IMR-90 (cell line): Measurements from ENCODE around the gene RERE. TPM values are rescaled to one million over a fixed set of nuclear protein-coding genes. Genes with fewer than 3 reads are reported as not detected.

Source experiments
- ATAC-seq: fragments of 200-7000 bp; cut with Tn5 transposase; 2 replicates; pipeline ENCODE4 v1.9.1; 2020; ENCODE audit warnings: low read depth, mild to moderate bottlenecking, moderate library complexity
- BruUV-seq: library from RNA; stranded (reverse); fragments of 400-500 nt; replicated peaks from 2 replicates; lab custom pipeline; 2021; lab: Mats Ljungman, UMichigan
- CTCF ChIA-PET: fragments of 300-600 bp; formaldehyde crosslinking; extraction: SDS; loops from one replicate; lab custom pipeline; 2021; ENCODE audit warnings: antibody characterized with exemption; lab: Yijun Ruan, JAX
- POLR2A ChIA-PET: fragments of 300-600 bp; sonication (Branson Sonifier 250); formaldehyde crosslinking; loops from one replicate; lab custom pipeline; 2022; ENCODE audit warnings: antibody characterized with exemption; ENCODE audit not compliant: unreplicated experiment; lab: Charles Lee
- DNase-seq: peaks from one replicate; pipeline ENCODE4 v3.0.0; 2013
- H2AFZ ChIP-seq: replicated peaks from 2 replicates; pipeline ENCODE3; 2013; ENCODE audit warnings: low read length, mild to moderate bottlenecking; ENCODE audit not compliant: poor library complexity
- H2AK5ac ChIP-seq: 2 replicates; pipeline ENCODE4 v1.6.1; 2013; ENCODE audit warnings: low read depth, low read length, inconsistent platforms
- H2AK9ac ChIP-seq: replicated peaks from 2 replicates; pipeline ENCODE3; 2013; ENCODE audit warnings: mild to moderate bottlenecking, low read depth, low read length, moderate library complexity; ENCODE audit not compliant: poor library complexity
- H2BK120ac ChIP-seq: 2 replicates; pipeline ENCODE4 v1.6.1; 2013; ENCODE audit warnings: low read depth, low read length, inconsistent platforms
- H2BK15ac ChIP-seq: 3 replicates; pipeline ENCODE4 v1.6.1; 2013; ENCODE audit warnings: low read depth, low read length, inconsistent platforms
- H2BK20ac ChIP-seq: 2 replicates; pipeline ENCODE4 v1.6.1; 2013; ENCODE audit warnings: low read depth, mild to moderate bottlenecking, inconsistent platforms, low read length, moderate library complexity
- H2BK5ac ChIP-seq: 2 replicates; pipeline ENCODE4 v1.6.1; 2013; ENCODE audit warnings: mild to moderate bottlenecking, low read depth, low read length, inconsistent platforms; ENCODE audit not compliant: poor library complexity, severe bottlenecking
- H3K14ac ChIP-seq: replicated peaks from 2 replicates; pipeline ENCODE4 v1.6.1; 2013; ENCODE audit warnings: low read depth, low read length, inconsistent platforms
- H3K18ac ChIP-seq: 2 replicates; pipeline ENCODE4 v1.6.1; 2013; ENCODE audit warnings: low read depth, low read length, control low read depth
- H3K23ac ChIP-seq: 2 replicates; pipeline ENCODE4 v1.6.1; 2013; ENCODE audit warnings: low read depth, low read length, inconsistent platforms
- H3K27ac ChIP-seq: 2 replicates; pipeline ENCODE4 v1.5.1; 2013; ENCODE audit warnings: mild to moderate bottlenecking, control low read depth, low read length; ENCODE audit not compliant: insufficient read depth
- H3K27me3 ChIP-seq: 2 replicates; pipeline ENCODE4 v1.6.1; 2013; ENCODE audit warnings: low read length; ENCODE audit not compliant: control insufficient read depth, insufficient read depth
- H3K36me3 ChIP-seq: 2 replicates; pipeline ENCODE4 v1.6.1; 2013; ENCODE audit warnings: low read length, mixed read lengths; ENCODE audit not compliant: control insufficient read depth, insufficient read depth
- H3K4ac ChIP-seq: 2 replicates; pipeline ENCODE4 v1.6.1; 2013; ENCODE audit warnings: low read depth, low read length, inconsistent platforms
- H3K4me1 ChIP-seq: 2 replicates; pipeline ENCODE4 v1.6.1; 2013; ENCODE audit warnings: low read length, mixed read lengths; ENCODE audit not compliant: control insufficient read depth, insufficient read depth
- H3K4me2 ChIP-seq: 2 replicates; pipeline ENCODE4 v1.6.1; 2013; ENCODE audit warnings: low read depth, mild to moderate bottlenecking, control low read depth, low read length, moderate library complexity
- H3K4me3 ChIP-seq: 2 replicates; pipeline ENCODE4 v1.5.1; 2013; ENCODE audit warnings: low read depth, mild to moderate bottlenecking, control low read depth, low read length, moderate library complexity; ENCODE audit not compliant: insufficient read depth
- H3K56ac ChIP-seq: 2 replicates; pipeline ENCODE4 v1.6.1; 2013; ENCODE audit warnings: low read length, inconsistent platforms; ENCODE audit not compliant: insufficient read depth; ENCODE audit errors: extremely low read depth
- H3K79me1 ChIP-seq, 2 experiments: 2 replicates each; pipeline ENCODE4 v1.6.1; 2013; ENCODE audit warnings: low read length in 2 of 2, inconsistent platforms in 1 of 2, low read depth in 1 of 2
- H3K9ac ChIP-seq: 2 replicates; pipeline ENCODE4 v1.6.1; 2013; ENCODE audit warnings: low read depth, low read length, control low read depth
- H3K9me1 ChIP-seq: 2 replicates; pipeline ENCODE4 v1.6.1; 2013; ENCODE audit warnings: low read length, inconsistent platforms; ENCODE audit not compliant: insufficient read depth
- H3K9me3 ChIP-seq: 2 replicates; pipeline ENCODE4 v1.6.1; 2013; ENCODE audit warnings: low read length; ENCODE audit not compliant: control insufficient read depth, insufficient read depth
- H4K20me1 ChIP-seq: 2 replicates; pipeline ENCODE4 v1.6.1; 2013; ENCODE audit warnings: low read length, inconsistent platforms; ENCODE audit not compliant: insufficient read depth
- H4K5ac ChIP-seq: 2 replicates; pipeline ENCODE4 v1.6.1; 2013; ENCODE audit warnings: mild to moderate bottlenecking, low read depth, low read length, control low read depth
- H4K8ac ChIP-seq, 2 experiments: 2 replicates each; pipeline ENCODE4 v1.6.1; 2013; ENCODE audit warnings: low read depth in 2 of 2, low read length in 2 of 2, control low read depth in 1 of 2, inconsistent platforms in 1 of 2
- H4K91ac ChIP-seq: 2 replicates; pipeline ENCODE4 v1.6.1; 2013; ENCODE audit warnings: low read depth, low read length, inconsistent platforms; ENCODE audit not compliant: insufficient read depth
- CEBPB ChIP-seq: IDR thresholded peaks from 2 replicates; pipeline ENCODE4 v1.6.1; 2012; ENCODE audit warnings: low read depth, low read length, improper control_type of control experiment
- CHD1 ChIP-seq: IDR thresholded peaks from 2 replicates; pipeline ENCODE4 v1.6.1; 2012; ENCODE audit warnings: low read depth, low read length, improper control_type of control experiment
- FOS ChIP-seq: fragments of 150-350 bp; IDR thresholded peaks from 2 replicates; pipeline ENCODE4 v1.6.1; 2016; ENCODE audit warnings: low read depth, low read length
- MAFK ChIP-seq: IDR thresholded peaks from 2 replicates; pipeline ENCODE4 v1.6.1; 2012; ENCODE audit warnings: low read depth, low read length, improper control_type of control experiment
- MXI1 ChIP-seq: IDR thresholded peaks from 2 replicates; pipeline ENCODE4 v1.6.1; 2012; ENCODE audit warnings: low read depth, mild to moderate bottlenecking, low read length, moderate library complexity, borderline replicate concordance
- RAD21 ChIP-seq: IDR thresholded peaks from 2 replicates; pipeline ENCODE4 v1.6.1; 2012; ENCODE audit warnings: low read length, improper control_type of control experiment
- RFX5 ChIP-seq: IDR thresholded peaks from 2 replicates; pipeline ENCODE4 v1.8.0; 2012; ENCODE audit warnings: low read depth, mild to moderate bottlenecking, low read length, moderate library complexity
- SMC3 ChIP-seq: fragments of 150-350 bp; IDR thresholded peaks from 2 replicates; pipeline ENCODE4 v1.6.1; 2016; ENCODE audit warnings: low read depth, mild to moderate bottlenecking, antibody characterized with exemption, low read length, moderate library complexity
- WGBS, 2 experiments: methylation state at CpG; one replicate each; pipeline versions ENCODE4 v1.1.5 to v1.1.7; 2013; ENCODE audit warnings: missing lambda C conversion rate in 2 of 2; ENCODE audit not compliant: insufficient read length in 1 of 2; ENCODE audit errors: extremely low coverage in 2 of 2; 5-methylcytosine and 5-hydroxymethylcytosine counted together
- dilution Hi-C: fragments of 300-500 bp; cut with HindIII; formaldehyde crosslinking; loops from one replicate; pipeline ENCODE4 v1.14.3; 2018; ENCODE audit warnings: low sequenced_read_pairs; ENCODE audit not compliant: unreplicated experiment
- in situ Hi-C: fragments of 300-500 bp; cut with MboI; formaldehyde crosslinking; loops from 3 replicates; pipeline ENCODE4 v1.14.3; 2019; ENCODE audit warnings: low sequenced_read_pairs, inconsistent platforms, mixed read lengths
- intact Hi-C: fragments of 100-400 bp; cut with micrococcal nuclease; formaldehyde crosslinking; loops from 2 replicates; pipeline ENCODE4 v1.10.0; 2022
- polyA plus RNA-seq, 3 experiments: library from polyadenylated mRNA; depleted of rRNA; stranded (reverse); fragments of >200 nt; gene quantifications; 2 replicates each; pipeline ENCODE4 v1.2.3, GENCODE V29; 2012; ENCODE audit warnings: low replicate concordance in 1 of 3
- total RNA-seq: library from RNA; depleted of rRNA; stranded (reverse); fragments of >200 nt; gene quantifications from 2 replicates; pipeline ENCODE4 v1.2.3, GENCODE V29; 2012
- TF ChIP-seq, protein P1 (sequence below): fragments of 150-350 bp; IDR thresholded peaks from 2 replicates; pipeline ENCODE4 v1.6.1; 2016; ENCODE audit warnings: low read depth, mild to moderate bottlenecking, low read length, moderate library complexity, borderline replicate concordance
- TF ChIP-seq, protein P2 (sequence below): fragments of 150-350 bp; IDR thresholded peaks from 2 replicates; pipeline ENCODE4 v1.6.1; 2017; ENCODE audit warnings: mild to moderate bottlenecking, antibody characterized with exemption, low read length, low read depth

Gene RERE
- total and polyA plus RNA-seq, 2 of the 4 experiments (the other 2 are of a cell fraction) = 11.5 to 25.1 TPM

DNA sequence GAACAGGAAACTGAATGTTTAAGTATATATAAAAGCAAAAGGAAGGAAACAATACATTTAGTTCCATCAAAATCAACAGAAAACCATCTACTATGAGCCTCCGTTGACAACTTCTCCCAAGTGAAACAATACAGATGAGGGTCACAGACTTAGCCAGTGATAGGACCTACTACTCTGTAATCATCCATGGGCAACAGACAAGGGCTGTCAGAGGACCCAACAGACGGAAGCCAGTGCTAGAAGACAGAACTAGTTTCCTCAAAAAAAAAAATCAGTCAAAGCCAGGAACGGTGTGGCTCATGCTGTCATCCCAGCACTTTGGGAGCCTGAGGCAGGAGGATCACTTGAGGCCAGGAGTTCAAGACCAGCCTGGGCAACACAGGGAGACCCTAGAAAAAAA, 20.6 kb downstream of the RERE start:
- Histone ChIP-seq H2BK20ac (no peak overlapping the region), H3K36me3 (no peaks in the 10 kb centered on the region), H3K23ac (no peak overlapping the region), H2BK5ac (no peak overlapping the region), H4K8ac (no peak overlapping the region), H3K56ac (no peak overlapping the region), H3K9me3 (no peaks in the 10 kb centered on the region), H3K9me1 (no peaks in the 10 kb centered on the region; the same call in 1 of the 2 replicates), H3K4me1 (no peaks in the 10 kb centered on the region), H3K27me3 (no peaks in the 10 kb centered on the region), H2BK15ac (no peak overlapping the region), H3K18ac (no peak overlapping the region), H4K20me1 (no peaks in the 10 kb centered on the region; the same call in none of the 2 replicates), H2AK5ac (no peak overlapping the region), H3K79me1 (peaks cover 10 to 21% of the 10 kb centered on the region in 2 experiments), H3K27ac (no peak overlapping the region), H2AK9ac (no peak overlapping the region), H3K4ac (no peak overlapping the region), H3K14ac (no peak overlapping the region), H3K9ac (no peak overlapping the region), H3K4me3 (no peak overlapping the region), H3K4me2 (no peak overlapping the region), H4K5ac (no peak overlapping the region), H4K91ac (no peak overlapping the region), H2AFZ (no peak overlapping the region), H2BK120ac (no peak overlapping the region)
- intact Hi-C loops = no loop called here
- 0% methylated on average over 1 of the region's 3 CpGs; no CpG with 5 or more reads in 1 of the 2 experiments for WGBS, 2 experiments
- no peak for ATAC-seq
- BruUV-seq = no TSS peak
- POLR2A ChIA-PET = no interaction called here
- TF ChIP-seq RAD21 (no peak), MAFK (no peak), FOS (no peak), CHD1 (no peak), CEBPB (no peak), MXI1 (no peak), RFX5 (no peak), SMC3 (no peak)
- TF ChIP-seq, protein P1, sequence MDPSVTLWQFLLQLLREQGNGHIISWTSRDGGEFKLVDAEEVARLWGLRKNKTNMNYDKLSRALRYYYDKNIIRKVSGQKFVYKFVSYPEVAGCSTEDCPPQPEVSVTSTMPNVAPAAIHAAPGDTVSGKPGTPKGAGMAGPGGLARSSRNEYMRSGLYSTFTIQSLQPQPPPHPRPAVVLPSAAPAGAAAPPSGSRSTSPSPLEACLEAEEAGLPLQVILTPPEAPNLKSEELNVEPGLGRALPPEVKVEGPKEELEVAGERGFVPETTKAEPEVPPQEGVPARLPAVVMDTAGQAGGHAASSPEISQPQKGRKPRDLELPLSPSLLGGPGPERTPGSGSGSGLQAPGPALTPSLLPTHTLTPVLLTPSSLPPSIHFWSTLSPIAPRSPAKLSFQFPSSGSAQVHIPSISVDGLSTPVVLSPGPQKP = no peak
- TF ChIP-seq, protein P2, sequence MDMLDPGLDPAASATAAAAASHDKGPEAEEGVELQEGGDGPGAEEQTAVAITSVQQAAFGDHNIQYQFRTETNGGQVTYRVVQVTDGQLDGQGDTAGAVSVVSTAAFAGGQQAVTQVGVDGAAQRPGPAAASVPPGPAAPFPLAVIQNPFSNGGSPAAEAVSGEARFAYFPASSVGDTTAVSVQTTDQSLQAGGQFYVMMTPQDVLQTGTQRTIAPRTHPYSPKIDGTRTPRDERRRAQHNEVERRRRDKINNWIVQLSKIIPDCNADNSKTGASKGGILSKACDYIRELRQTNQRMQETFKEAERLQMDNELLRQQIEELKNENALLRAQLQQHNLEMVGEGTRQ = no peak
- dilution Hi-C loops = no loop called here
- no peak for DNase-seq
- CTCF ChIA-PET = no interaction called here
- in situ Hi-C loops = no loop called here
